K562 (cell line): ENCODE results near the gene G6PC2. TPM values are rescaled to one million over a fixed set of nuclear protein-coding genes. Genes with fewer than 3 reads are reported as not detected.
A peak's percentile ranks its signal among the peaks of the same experiment; 100 is the strongest.

ENCODE experiments used
- CGGBP1 ChIP-seq: fragments of 250-450 bp; sonication (Bioruptor Pico); IDR thresholded peaks from 2 replicates; pipeline ENCODE4 v1.9.0; 2021; ENCODE audit warnings: mild to moderate bottlenecking
- CHD2 ChIP-seq: IDR thresholded peaks from 2 replicates; pipeline ENCODE4 v1.6.1; 2011; ENCODE audit warnings: low read depth, low read length
- ETV1 ChIP-seq: fragments of 450-650 bp; conservative IDR thresholded peaks from 2 replicates; pipeline ENCODE4 v1.6.1; 2016; ENCODE audit warnings: missing genetic modification characterization, control low read depth, low read depth, missing compliant biosample characterization
- FOSL1 ChIP-seq: fragments of 200-800 bp; sonication (Bioruptor generic); conservative IDR thresholded peaks from 2 replicates; pipeline ENCODE4 v1.6.1; 2016; ENCODE audit warnings: missing genetic modification characterization, missing compliant biosample characterization
- KHSRP ChIP-seq: fragments of 450-650 bp; IDR thresholded peaks from 2 replicates; pipeline ENCODE4 v1.6.1; 2017
- MNT ChIP-seq, 2 experiments: fragments of 450-650 bp; conservative IDR thresholded peaks; 2 replicates each; pipeline ENCODE4 v1.6.1; 2017; ENCODE audit warnings: mild to moderate bottlenecking in 2 of 2, moderate library complexity in 2 of 2
- NR0B1 ChIP-seq: fragments of 450-650 bp; IDR thresholded peaks from one replicate; pipeline ENCODE4 v1.6.1; 2018; ENCODE audit warnings: mild to moderate bottlenecking, moderate library complexity; ENCODE audit not compliant: partially characterized antibody
- NR4A1 ChIP-seq, 2 experiments: fragments of 250-450 bp in 1 of 2; fragments of 450-650 bp in 1 of 2; sonication (Bioruptor Pico) in 1 of 2; IDR thresholded peaks; 2 replicates each; pipeline versions ENCODE4 v1.4.0 to v1.6.1; 2016 to 2020; ENCODE audit warnings: mild to moderate bottlenecking in 2 of 2, missing compliant biosample characterization in 1 of 2, missing genetic modification characterization in 1 of 2, moderate library complexity in 1 of 2
- PCBP1 ChIP-seq: fragments of 200-400 bp; formaldehyde crosslinking; IDR thresholded peaks from 2 replicates; pipeline ENCODE4 v1.6.1; 2018; ENCODE audit warnings: mild to moderate bottlenecking, low read depth, low read length; ENCODE audit not compliant: poor library complexity, severe bottlenecking
- POLR3G ChIP-seq: IDR thresholded peaks from 2 replicates; pipeline ENCODE4 v1.6.1; 2011; ENCODE audit not compliant: insufficient read length, insufficient replicate concordance; ENCODE audit errors: extremely low read depth
- RBM15 ChIP-seq: fragments of 200-400 bp; formaldehyde crosslinking; IDR thresholded peaks from 2 replicates; pipeline ENCODE4 v1.6.1; 2018; ENCODE audit warnings: mild to moderate bottlenecking, low read length, moderate library complexity; ENCODE audit not compliant: insufficient read depth
- RREB1 ChIP-seq: fragments of 250-450 bp; sonication (Bioruptor Pico); IDR thresholded peaks from 2 replicates; pipeline ENCODE4 v1.4.0; 2020
- SIX5 ChIP-seq, 2 experiments: IDR thresholded peaks; 2 replicates each; pipeline ENCODE4 v1.6.1; 2011; ENCODE audit warnings: low read length in 2 of 2, borderline replicate concordance in 1 of 2, low read depth in 1 of 2, mild to moderate bottlenecking in 1 of 2, moderate library complexity in 1 of 2; ENCODE audit not compliant: insufficient read depth in 1 of 2
- TRIM24 ChIP-seq, 2 experiments: fragments of 450-650 bp; IDR thresholded peaks; 2 replicates each; pipeline ENCODE4 v1.6.1; 2016
- ZBTB2 ChIP-seq: fragments of 450-650 bp; IDR thresholded peaks from 2 replicates; pipeline ENCODE4 v1.6.1; 2016; ENCODE audit warnings: antibody characterized with exemption
- ZEB2 ChIP-seq: fragments of 450-650 bp; IDR thresholded peaks from 2 replicates; pipeline ENCODE4 v1.6.1; 2016
- ZNF175 ChIP-seq: fragments of 200-800 bp; sonication (Bioruptor generic); IDR thresholded peaks from 2 replicates; pipeline ENCODE4 v1.6.1; 2016; ENCODE audit warnings: low read depth, mild to moderate bottlenecking, missing genetic modification characterization, missing compliant biosample characterization
- polyA plus RNA-seq, 8 experiments: library from polyadenylated mRNA; depleted of rRNA in 4 of 8; stranded (reverse) in 5 of 8; unstranded in 3 of 8; fragments of >200 nt; fragmentation: Nextera tagmentation in 2 of 8; fragmentation: Illumina TruSeq in 1 of 8; extraction: Ambion mirVana in 2 of 8; extraction: Trizol in 1 of 8; gene quantifications; 2 replicates each; pipeline versions ENCODE4 v1.2.1 to v1.2.3, GENCODE V29; 2011 to 2014; ENCODE audit warnings: inconsistent platforms in 1 of 8, missing spikeins in 1 of 8
- total RNA-seq, 7 experiments: library from RNA; depleted of rRNA in 6 of 7; stranded (reverse); fragments of >200 nt in 6 of 7; fragmentation: Illumina TruSeq in 2 of 7; extraction: Trizol in 2 of 7; gene quantifications; 2 replicates each; pipeline versions ENCODE4 v1.2.1 to v1.2.3, GENCODE V29; 2011 to 2021; ENCODE audit warnings: low replicate concordance in 1 of 7

The G6PC2 gene
- total and polyA plus RNA-seq, 9 of the 15 experiments (the other 6 are each of a cell fraction or from before 2014, with no cell fraction given), result 0.03 to 0.15 TPM; not detected in 7

GRCh38 chr2:168851674-168852320, 49.3 kb upstream of the G6PC2 start (continued):
- TF ChIP-seq RREB1 (CRISPR knock-in tag), result no peak
- TF ChIP-seq PCBP1, result no peak
- no peak for TF ChIP-seq RBM15
- peak; percentile 98 for TF ChIP-seq FOSL1
- no peak for TF ChIP-seq CGGBP1 (CRISPR knock-in tag)
- no peak for TF ChIP-seq POLR3G
- TF ChIP-seq MNT (conservative IDR thresholded peaks at IDR 0.05), result peak in 1 of 2 experiments; percentile 66
- TF ChIP-seq ZEB2, result peak; percentile 99
- no peak for TF ChIP-seq NR0B1
- peak; percentile 86 for TF ChIP-seq ZBTB2
- no peak for TF ChIP-seq SIX5 (IDR thresholded peaks at IDR 0.05; ENCODE audit: borderline replicate concordance in 1 of 2, insufficient read depth in 1 of 2, low read depth in 1 of 2, low read length in 2 of 2)
- 0 out of 2 replicates have a peak, but pooled peaks have one; percentile 17 for TF ChIP-seq CHD2
- TF ChIP-seq TRIM24 (IDR thresholded peaks at IDR 0.05), result peak; percentile 89 to 95
- TF ChIP-seq ZNF175 (CRISPR knock-in tag), result peak; percentile 63; the same call in 1 of the 2 replicates
- TF ChIP-seq ETV1 (tag), result peak; percentile 9; the same call in 1 of the 2 replicates
- TF ChIP-seq NR4A1 (CRISPR knock-in tag; IDR thresholded peaks at IDR 0.05), result no peak
- no peak for TF ChIP-seq NR4A1 (tag; IDR thresholded peaks at IDR 0.05)
- no peak for TF ChIP-seq KHSRP
